Measurements from ENCODE around the gene YBEY. TPM values are rescaled to one million over a fixed set of nuclear protein-coding genes. Genes with fewer than 3 reads are reported as not detected.

YBEY gene
- total RNA-seq: 14.8 and 18.8 TPM in 2 replicates

GRCh38 chr21:46285761-46286647 lies at the start of gene YBEY:
Gene YBEY, plus strand, starts transcription at chr21:46286342. Its CDS starts 572 bp downstream, at chr21:46286914.

GRCh38 chr21:46285206-46285661 lies 908 bp upstream of the YBEY start, which contains the start of gene MCM3AP:
Gene MCM3AP, minus strand, starts transcription at chr21:46285611. Its CDS starts 325 bp downstream, at chr21:46285286.

GRCh38 chr21:46323710-46324389 lies 37.7 kb downstream of the YBEY start, which contains the start of the genes C21orf58 and PCNT:
Gene C21orf58, minus strand, starts transcription at chr21:46323870. Its CDS starts 1,132 bp downstream, at chr21:46322738.
Gene PCNT, plus strand, starts transcription at chr21:46324156. Its CDS starts 73 bp downstream, at chr21:46324229.

Other genes starting within 250 kb of the YBEY start
- 1,072 and 1,206 TPM in 2 replicates for gene COL6A2, start 188.2 kb upstream of the YBEY start, total RNA-seq
- 0.11 TPM in 1 of 2 replicates, not detected in the other for gene FTCD, start 130.8 kb upstream of the YBEY start, total RNA-seq
- gene SPATC1L, start 101.9 kb upstream of the YBEY start, total RNA-seq: 2.4 and 4.7 TPM in 2 replicates
- gene LSS, start 57.6 kb upstream of the YBEY start, total RNA-seq: 53.6 and 59.7 TPM in 2 replicates
- 71.5 and 72.8 TPM in 2 replicates for gene MCM3AP, start 731 bp upstream of the YBEY start, total RNA-seq
- 2.9 and 3.8 TPM in 2 replicates for gene C21orf58, start 37.5 kb downstream of the YBEY start, total RNA-seq
- gene PCNT, start 37.8 kb downstream of the YBEY start, total RNA-seq: 22.7 and 29.5 TPM in 2 replicates
- gene DIP2A, start 172.5 kb downstream of the YBEY start, total RNA-seq: 29.8 and 30.8 TPM in 2 replicates

All from articular chondrocyte of knee joint (primary cell).